Right renal pelvis (tissue), 4 donors: Measurements from ENCODE around the gene CEP19. TPM values are rescaled to one million over a fixed set of nuclear protein-coding genes. Genes with fewer than 3 reads are reported as not detected.
A peak's percentile ranks its signal among the peaks of the same experiment; 100 is the strongest.
"Not testable (repeated sequence)": the region's sequence is repeated elsewhere in the genome, so short reads cannot be mapped to it uniquely, and the experiment has no call there.

Experiments
- DNase-seq, 4 donors: peaks; one replicate each; pipeline ENCODE4 v3.0.0-alpha.2; 2013; ENCODE audit warnings: low read depth in 4 of 4, low spot score in 3 of 4, missing footprints in 1 of 4
- polyA plus RNA-seq, 4 donors: library from polyadenylated mRNA; unstranded; fragments of 120-200 nt; gene quantifications; one replicate each; pipeline ENCODE4 v1.2.1, GENCODE V29; 2013; ENCODE audit not compliant: insufficient read length in 4 of 4

The CEP19 gene
- 1 to 10 TPM; 5.6 to 6.5 (median 6.1) TPM for polyA plus RNA-seq

DNA sequence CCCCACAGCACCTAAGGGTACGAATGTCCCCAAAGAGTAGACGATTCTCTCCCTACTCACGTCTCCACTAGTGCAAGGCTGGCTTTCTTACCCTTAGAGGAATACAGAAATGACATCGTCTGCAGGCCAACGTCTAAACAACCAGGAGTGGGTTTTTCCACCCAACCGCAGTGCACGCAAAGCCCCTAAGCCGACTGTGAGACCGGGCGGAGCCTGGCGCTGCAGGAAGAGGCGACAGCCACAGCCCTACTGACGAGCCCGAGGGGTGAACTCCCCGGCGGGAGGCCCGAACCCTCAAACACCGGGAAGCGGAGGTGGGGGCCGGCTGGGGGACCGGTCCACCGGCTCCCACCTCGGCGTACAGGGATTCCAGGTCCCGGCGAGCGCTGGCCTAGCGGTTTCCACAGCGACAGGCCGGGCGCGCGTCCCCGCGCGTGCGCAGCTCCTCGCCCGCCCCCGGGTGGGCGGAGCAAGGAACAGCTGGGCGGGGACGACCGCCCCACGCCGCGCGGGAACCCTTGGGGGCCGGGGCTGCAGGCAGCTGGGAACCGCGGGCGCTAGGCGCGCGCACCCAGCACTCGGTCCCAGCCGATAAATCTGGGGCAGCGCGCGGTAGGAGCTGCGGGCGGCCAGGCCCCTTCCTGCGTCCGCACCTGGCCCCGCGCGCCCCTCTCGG lies at the start of gene CEP19, which contains the start of gene PIGX:
TSS of gene CEP19 (minus strand) at position 413 of the 676 bp plus-strand sequence. CDS start 3,593 bp downstream, outside the sequence.
TSS of gene PIGX (plus strand) at position 540 of the 676 bp plus-strand sequence.
- peak; percentile 77 to 87 (median 83) for DNase-seq

DNA sequence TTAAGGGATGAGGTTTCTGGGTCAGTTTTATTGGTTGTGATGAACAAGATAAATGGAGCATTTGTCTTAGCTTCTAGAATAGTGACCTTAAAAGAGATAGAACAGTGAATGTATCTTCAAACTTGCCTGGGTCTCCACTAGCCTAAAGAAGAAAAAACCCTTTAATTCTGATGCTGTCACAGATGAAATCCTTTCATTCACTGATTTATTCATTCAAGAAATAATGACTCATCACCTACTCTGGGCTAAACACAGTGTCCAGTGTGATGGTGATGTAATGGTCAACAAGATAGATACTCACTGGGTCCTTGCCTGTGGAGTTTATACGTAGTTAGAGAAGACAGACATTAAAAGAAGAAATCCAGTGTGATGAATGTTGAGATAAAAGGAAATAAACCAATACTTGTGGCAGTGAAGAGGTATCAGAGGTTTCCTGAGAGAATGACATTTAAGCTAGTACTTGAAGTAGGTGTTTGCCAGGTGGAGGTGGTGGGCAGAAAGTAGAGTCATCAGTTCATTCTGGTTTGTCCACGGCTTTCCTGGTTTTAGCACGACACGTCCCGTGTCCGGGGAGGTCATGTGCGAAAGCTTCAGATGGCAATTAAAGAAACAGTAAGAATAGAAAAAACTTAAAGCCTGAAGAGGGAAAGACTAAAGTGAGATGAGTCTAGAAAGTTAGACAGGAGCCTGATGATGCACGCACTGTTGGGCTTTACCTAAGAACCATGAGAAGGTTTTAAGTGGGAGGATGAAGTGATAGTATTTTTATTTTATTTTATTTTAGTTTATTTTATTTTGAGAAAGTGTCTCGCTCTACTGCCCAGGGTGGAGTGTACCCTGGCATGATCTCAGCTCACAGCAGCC lies 46.1 kb upstream of the CEP19 start:
- DNase-seq = no peak

DNA sequence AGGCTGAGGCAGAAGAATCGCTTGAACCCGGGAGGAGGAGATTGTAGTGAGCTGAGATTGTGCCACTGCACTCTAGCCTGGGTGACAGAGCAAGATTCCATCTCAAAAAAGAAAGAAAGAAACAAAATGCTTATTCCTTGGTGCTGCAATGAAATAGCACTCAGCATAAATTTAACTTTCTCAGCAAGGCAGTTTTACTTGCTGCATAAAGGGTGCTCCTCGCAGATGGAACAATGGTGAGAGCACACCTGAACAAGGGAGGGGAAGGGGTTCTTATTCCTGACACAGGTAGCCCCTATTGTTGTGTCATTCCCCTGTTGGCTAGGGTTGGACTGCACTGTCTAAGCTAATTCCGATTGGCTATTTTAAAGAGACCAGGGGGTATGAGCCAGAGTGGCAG lies 44.7 kb upstream of the CEP19 start:
- DNase-seq = no peak

- no peak for DNase-seq
Measured at GRCh38 chr3:196754091-196754981, 42.3 kb upstream of the CEP19 start.

DNA sequence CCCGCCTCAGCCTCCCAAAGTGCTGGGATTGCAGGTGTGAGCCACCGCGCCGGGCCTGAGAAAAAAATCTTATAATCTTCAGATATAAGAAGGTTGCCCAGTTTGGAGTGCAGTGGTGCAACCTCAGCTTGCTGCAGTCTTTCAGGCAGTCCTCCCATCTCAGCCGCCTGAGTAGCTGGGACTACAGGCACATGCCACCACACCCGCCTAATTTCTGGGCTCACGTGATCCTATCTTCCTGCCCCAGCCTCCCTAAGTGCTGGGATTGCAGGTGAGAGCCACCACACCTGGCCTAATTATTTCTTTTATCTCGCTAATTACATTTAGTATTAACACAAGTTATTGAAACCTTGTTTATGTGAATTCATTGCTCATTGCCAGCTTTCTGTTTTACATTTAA lies 41.2 kb upstream of the CEP19 start:
- no peak for DNase-seq

- no peak for DNase-seq
Measured at GRCh38 chr3:196749125-196749524, 37.1 kb upstream of the CEP19 start.

DNA sequence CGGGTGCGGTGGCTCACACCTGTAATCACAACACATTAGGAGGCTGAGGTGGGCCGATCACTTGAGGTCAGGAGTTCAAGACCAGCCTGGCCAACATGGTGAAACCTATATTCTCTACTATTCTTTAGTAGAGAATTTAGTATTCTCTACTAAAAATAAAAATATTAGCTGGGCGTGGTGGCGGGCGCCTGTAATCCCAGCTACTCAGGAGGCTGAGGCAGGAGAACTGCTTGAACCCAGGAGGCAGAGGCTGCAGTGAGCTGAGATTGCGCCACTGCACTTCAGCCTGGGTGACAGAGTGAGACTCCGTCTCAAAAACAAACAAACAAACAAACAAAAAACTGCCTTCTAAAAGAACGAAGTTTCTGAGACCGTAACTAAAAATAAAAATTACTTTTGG lies 31.5 kb upstream of the CEP19 start:
- not testable (repeated sequence) for DNase-seq

- peak in 1 of 4 donors; percentile 12 for DNase-seq
Measured at GRCh38 chr3:196741249-196741889, 29.3 kb upstream of the CEP19 start.

GRCh38 chr3:196740481-196741248 lies 28.6 kb upstream of the CEP19 start:
- peak in 1 of 4 donors; percentile 40 for DNase-seq

- peak; percentile 71 to 76 (median 74) for DNase-seq
Measured at GRCh38 chr3:196739671-196740480, 27.8 kb upstream of the CEP19 start, which contains the start of gene PAK2. Gene PAK2, plus strand, starts transcription at chr3:196739857. Its CDS starts 42,790 bp downstream, at chr3:196782647.

GRCh38 chr3:196737655-196738054 lies 25.6 kb upstream of the CEP19 start:
- no peak for DNase-seq

DNA sequence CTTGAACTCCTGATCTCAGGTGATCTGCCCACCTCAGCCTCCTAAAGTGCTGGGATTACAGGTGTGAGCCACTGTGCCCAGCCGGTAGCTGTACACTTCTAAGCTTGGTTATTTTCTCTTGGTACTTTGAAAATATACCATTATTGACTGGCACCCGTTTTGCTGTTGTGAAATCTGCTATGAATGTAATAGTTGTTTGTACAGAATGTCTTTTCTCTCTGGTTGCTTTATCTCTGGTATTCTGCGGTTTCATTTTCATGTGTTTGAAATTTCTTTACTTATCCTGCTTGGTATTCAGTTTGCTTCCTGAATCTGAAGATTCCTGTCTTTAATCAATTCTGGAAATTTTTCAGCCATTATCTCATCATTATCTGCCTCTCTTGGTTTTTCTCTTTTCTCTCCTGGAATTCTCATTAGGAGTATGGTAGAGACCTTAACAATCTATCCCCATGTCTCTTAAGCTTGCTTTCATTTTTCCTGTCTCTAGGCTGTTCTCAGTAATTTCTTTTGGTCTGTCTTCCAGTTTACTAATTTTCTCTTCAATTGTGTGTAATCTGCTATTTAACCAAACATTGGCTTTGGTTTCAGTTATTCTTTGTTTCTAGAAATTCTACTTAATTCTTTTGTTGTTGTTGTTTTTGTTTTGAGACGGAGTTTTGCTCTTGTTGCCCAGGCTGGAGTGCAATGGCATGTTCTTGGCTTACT lies 24.8 kb upstream of the CEP19 start:
- DNase-seq = no peak

DNA sequence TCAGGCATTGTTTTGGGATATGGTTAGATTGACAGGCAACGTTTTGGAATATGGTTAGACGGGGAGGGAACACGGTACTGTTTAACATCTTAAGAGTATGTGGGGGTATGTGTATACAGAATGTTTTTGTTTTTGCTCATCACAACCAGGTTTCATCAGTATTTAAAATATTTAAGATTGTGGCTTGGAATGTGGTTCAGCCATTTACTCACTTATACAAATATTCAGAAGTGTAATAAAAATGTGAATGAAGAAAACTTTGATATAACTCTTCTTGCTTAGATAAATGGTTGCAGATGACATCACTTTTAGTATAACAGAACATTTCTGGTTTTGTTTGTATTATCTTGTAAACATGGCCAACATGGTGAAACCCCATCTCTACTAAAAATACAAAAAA lies 23.7 kb upstream of the CEP19 start:
- DNase-seq = no peak

GRCh38 chr3:196726788-196727675 lies 15.0 kb upstream of the CEP19 start:
- DNase-seq = no peak

GRCh38 chr3:196721097-196721496 lies 9.0 kb upstream of the CEP19 start:
- DNase-seq = no peak

- DNase-seq = not testable (repeated sequence)
Measured at GRCh38 chr3:196717162-196717561, 5.1 kb upstream of the CEP19 start.
